Measurements from ENCODE around the gene FAM135A. TPM values are rescaled to one million over a fixed set of nuclear protein-coding genes. Genes with fewer than 3 reads are reported as not detected.

FAM135A gene
- total and polyA plus RNA-seq, 2 donors from 2014 or later, result 8.5 to 48.4 TPM

- Histone ChIP-seq H3K27me3 (ENCODE audit: control insufficient read depth, insufficient read depth, low read length) (no peaks in the 10 kb centered on the region), H3K4me3 (ENCODE audit: low read length in 3 of 3) (no peak overlapping the region), H3K9me3 (ENCODE audit: control insufficient read depth in 2 of 3, insufficient read depth in 1 of 3, low read length in 3 of 3) (no peaks in the 10 kb centered on the region), H3K4me1 (ENCODE audit: control insufficient read depth in 2 of 3, insufficient read depth in 2 of 3, low read depth in 1 of 3, low read length in 3 of 3) (peaks cover 0 to 4% (median 0%) of the 10 kb centered on the region in 3 donors), H3K9ac (ENCODE audit: low read length in 3 of 3) (no peak overlapping the region), H3K27ac (ENCODE audit: low read depth in 2 of 2, low read length in 2 of 2) (no peak overlapping the region), H3K36me3 (ENCODE audit: control insufficient read depth in 2 of 3, insufficient read depth in 3 of 3, low read length in 3 of 3) (no peaks in the 10 kb centered on the region)
- FAIRE-seq (no peak), DNase-seq (peak in 1 of 5 donors; percentile 3)
- no peak for TF ChIP-seq CTCF (IDR thresholded peaks at IDR 0.05; ENCODE audit: borderline replicate concordance, extremely low read depth, insufficient read depth)
- intact Hi-C loops (cut with DNase I), result no loop called here
Measured at GRCh38 chr6:70396796-70397729, 16.2 kb upstream of the FAM135A start.

GRCh38 chr6:70398783-70399728, 14.3 kb upstream of the FAM135A start:
- Histone ChIP-seq H3K9ac (ENCODE audit: low read length in 3 of 3) (no peak overlapping the region), H3K4me1 (ENCODE audit: control insufficient read depth in 2 of 3, insufficient read depth in 2 of 3, low read depth in 1 of 3, low read length in 3 of 3) (peaks cover 0 to 4% (median 0%) of the 10 kb centered on the region in 3 donors), H3K9me3 (ENCODE audit: control insufficient read depth in 2 of 3, insufficient read depth in 1 of 3, low read length in 3 of 3) (no peaks in the 10 kb centered on the region), H3K27me3 (ENCODE audit: control insufficient read depth, insufficient read depth, low read length) (no peaks in the 10 kb centered on the region), H3K36me3 (ENCODE audit: control insufficient read depth in 2 of 3, insufficient read depth in 3 of 3, low read length in 3 of 3) (no peaks in the 10 kb centered on the region), H3K27ac (ENCODE audit: low read depth in 2 of 2, low read length in 2 of 2) (peak overlapping the region; percentile 58 to 82), H3K4me3 (ENCODE audit: low read length in 3 of 3) (peak overlapping the region in 2 of 3 donors; percentile 22 to 38)
- FAIRE-seq, result peak; percentile 83
- intact Hi-C loops (cut with DNase I), result no loop called here
- no peak for TF ChIP-seq CTCF (IDR thresholded peaks at IDR 0.05; ENCODE audit: borderline replicate concordance, extremely low read depth, insufficient read depth)
- DNase-seq, result peak in 4 of 5 donors; percentile 12 to 79 (median 65)

GRCh38 chr6:70404658-70405057, 8.7 kb upstream of the FAM135A start:
- no peaks in the 10 kb centered on the region for H3K36me3 ChIP-seq (ENCODE audit: control insufficient read depth in 2 of 3, insufficient read depth in 3 of 3, low read length in 3 of 3)
- no peaks in the 10 kb centered on the region for H3K9me3 ChIP-seq (ENCODE audit: control insufficient read depth in 2 of 3, insufficient read depth in 1 of 3, low read length in 3 of 3)
- DNase-seq (no peak), FAIRE-seq (peak; percentile 8)
- no peak for TF ChIP-seq CTCF (IDR thresholded peaks at IDR 0.05; ENCODE audit: borderline replicate concordance, extremely low read depth, insufficient read depth)
- H3K4me3 ChIP-seq (ENCODE audit: low read length in 3 of 3), result no peak overlapping the region
- no peaks in the 10 kb centered on the region for H3K4me1 ChIP-seq (ENCODE audit: control insufficient read depth in 2 of 3, insufficient read depth in 2 of 3, low read depth in 1 of 3, low read length in 3 of 3)
- H3K27me3 ChIP-seq (ENCODE audit: control insufficient read depth, insufficient read depth, low read length), result no peaks in the 10 kb centered on the region
- H3K27ac ChIP-seq (ENCODE audit: low read depth in 2 of 2, low read length in 2 of 2), result no peak overlapping the region
- intact Hi-C loops (cut with DNase I), result no loop called here
- no peak overlapping the region for H3K9ac ChIP-seq (ENCODE audit: low read length in 3 of 3)
